Activated CD4-positive, alpha-beta T cell treated with anti-CD3 and anti-CD28 coated beads, Interleukin-2, Interleukin-4, amounts not matched to agents 100 ng/mL and 50 ng/mL, durations not matched to agents 16 hours and 8 hours (primary cell): ENCODE measurements around the gene LCLAT1.

Experiments used
- DNase-seq: peaks from one replicate; pipeline ENCODE4 v3.0.0-alpha.2; 2020; ENCODE audit warnings: low spot score

Gene LCLAT1

GRCh38 chr2:30677231-30677630 lies 230.2 kb downstream of the LCLAT1 start:
- DNase-seq: no peak

- no peak for DNase-seq
Observed at GRCh38 chr2:30677861-30678385, 230.9 kb downstream of the LCLAT1 start.

GRCh38 chr2:30678410-30679137 lies 231.5 kb downstream of the LCLAT1 start:
- no peak for DNase-seq

- DNase-seq: peak; percentile 11
Observed at GRCh38 chr2:30679426-30680088, 232.5 kb downstream of the LCLAT1 start.

DNA sequence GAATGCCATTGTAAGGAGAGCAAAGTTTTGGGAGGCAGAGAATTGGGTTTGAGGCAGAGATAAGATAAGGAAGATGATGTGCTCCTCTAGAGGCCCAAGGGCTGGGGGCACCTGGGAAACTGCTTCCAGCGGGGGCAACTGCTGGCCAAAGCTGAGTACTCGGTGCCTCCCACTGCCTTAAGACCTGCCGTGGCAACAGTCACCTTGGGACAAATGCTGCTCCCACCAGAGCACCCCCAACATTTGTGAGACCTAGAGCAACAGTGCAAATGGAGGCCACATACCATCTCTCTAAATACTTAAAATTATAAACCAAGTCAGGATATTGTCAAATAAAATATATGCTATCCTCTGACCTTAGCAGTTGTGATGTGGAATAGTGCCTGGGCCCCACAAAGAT lies 233.1 kb downstream of the LCLAT1 start:
- no peak for DNase-seq

- no peak for DNase-seq
Observed at GRCh38 chr2:30681022-30681421, 234.0 kb downstream of the LCLAT1 start.

DNA sequence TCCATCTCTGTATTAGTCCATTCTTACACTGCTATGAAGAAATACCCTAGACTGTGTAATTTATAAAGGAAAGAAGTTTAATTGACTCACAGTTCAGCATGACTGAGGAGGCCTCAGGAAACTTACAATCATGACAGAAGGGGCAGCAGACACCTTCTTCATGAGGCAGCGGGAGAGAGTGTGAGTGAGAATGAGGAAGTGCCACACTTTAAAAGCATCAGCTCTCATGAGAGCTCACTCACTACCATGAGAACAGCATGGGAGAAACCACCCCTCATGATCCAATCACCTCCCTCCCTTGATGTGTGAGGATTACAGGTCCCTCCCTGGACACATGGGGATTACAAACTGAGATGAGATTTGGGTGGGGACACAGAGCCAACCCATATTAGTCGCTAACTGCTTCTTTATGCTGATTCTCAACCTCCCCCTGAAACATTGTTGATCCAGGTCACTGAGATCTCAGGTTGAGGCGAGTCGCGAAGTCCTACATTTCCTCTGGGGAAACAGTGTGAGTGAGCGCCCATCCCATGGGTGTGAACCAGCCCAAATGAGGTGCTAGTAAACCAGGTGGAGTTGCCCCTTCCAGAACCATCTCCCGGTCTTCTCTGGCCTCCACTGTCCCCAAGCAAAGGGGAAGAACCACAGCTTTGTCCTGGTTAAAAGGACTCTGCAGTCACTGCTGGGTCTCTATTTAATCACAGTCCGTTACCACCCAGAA lies 236.3 kb downstream of the LCLAT1 start:
- no peak for DNase-seq

- DNase-seq: no peak
Observed at GRCh38 chr2:30684026-30684425, 237.0 kb downstream of the LCLAT1 start.

DNA sequence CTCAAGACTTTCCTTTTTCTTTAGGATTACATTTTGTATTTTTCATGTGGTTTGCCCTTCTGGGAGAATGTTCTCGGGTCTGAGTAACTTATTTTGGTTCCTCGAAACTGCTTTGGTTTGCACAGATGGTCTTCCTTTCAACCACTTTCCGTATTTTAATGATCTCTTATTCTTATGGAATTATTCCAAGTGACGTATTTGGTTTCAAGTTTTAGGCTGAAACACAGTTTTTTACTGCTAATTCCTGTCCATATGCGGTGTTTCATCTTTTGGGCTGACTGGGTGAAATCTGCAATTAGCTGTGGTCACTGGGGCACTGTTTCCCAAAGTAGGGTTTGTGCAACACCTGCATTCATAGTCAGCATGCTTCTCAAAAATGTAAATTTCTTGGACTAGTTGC lies 237.5 kb downstream of the LCLAT1 start:
- no peak for DNase-seq

GRCh38 chr2:30684996-30685395 lies 237.9 kb downstream of the LCLAT1 start:
- no peak for DNase-seq

- no peak for DNase-seq
Observed at GRCh38 chr2:30686000-30686399, 239.0 kb downstream of the LCLAT1 start.

- no peak for DNase-seq
Observed at GRCh38 chr2:30686669-30687068, 239.6 kb downstream of the LCLAT1 start.

GRCh38 chr2:30688956-30689401 lies 241.9 kb downstream of the LCLAT1 start:
- DNase-seq: no peak

DNA sequence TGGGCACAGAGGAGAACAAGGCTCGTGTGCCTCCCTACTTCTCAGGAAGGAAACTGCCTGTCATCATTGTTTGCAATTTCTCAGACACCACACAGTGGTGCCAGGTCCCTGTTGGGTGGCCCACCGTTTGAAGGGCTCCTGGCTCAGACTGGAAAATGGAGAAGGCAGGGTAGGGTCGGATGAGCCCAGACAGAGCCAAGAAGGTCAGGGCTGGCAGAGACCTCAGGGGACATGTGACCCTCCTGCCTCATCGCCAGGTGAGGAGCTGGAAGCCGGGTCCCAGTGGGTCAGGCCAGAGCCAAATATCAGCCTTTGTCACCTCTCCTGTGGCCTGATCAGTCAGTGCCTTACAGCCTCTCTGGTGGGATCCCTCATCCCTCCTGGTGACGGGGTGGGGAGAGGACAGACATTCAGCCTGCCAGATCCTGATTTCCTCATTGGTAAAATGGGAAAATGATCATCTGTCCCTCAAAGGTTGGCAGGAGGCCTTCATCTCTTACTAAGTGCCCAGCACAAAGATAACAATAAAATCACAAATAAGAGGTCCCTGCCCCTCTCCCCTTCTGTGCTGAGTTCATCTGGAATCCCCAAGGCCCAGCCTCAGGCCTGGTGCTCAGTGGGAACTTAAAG lies 242.6 kb downstream of the LCLAT1 start:
- no peak for DNase-seq

DNA sequence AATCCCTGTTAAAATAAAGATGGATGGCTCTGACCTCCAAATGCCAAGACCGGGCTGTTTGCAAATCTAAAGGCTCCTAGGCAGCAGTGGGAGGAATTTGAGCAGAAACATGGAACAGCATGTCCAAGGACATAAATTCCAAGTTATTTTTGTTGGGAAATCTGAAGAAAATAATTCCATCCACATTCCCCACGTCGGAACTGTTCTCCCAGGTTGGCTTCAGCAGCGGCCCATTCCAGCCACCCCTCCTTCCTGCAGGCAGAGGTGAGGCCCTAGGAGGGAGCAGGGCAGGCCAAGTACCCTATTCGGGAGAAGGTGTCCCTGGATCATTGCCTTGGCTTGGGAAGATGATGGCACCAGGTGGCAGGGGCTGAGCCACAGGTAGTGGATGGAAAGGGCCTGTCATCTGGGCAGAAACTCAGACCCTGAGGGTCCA lies 243.1 kb downstream of the LCLAT1 start:
- no peak for DNase-seq

GRCh38 chr2:30691091-30691947 lies 244.3 kb downstream of the LCLAT1 start:
- no peak for DNase-seq

- no peak for DNase-seq
Observed at GRCh38 chr2:30691948-30692828, 245.1 kb downstream of the LCLAT1 start.

GRCh38 chr2:30692829-30693275 lies 245.8 kb downstream of the LCLAT1 start:
- DNase-seq: no peak
